NCI-H1417 treated with DMSO at 0.1 percent for 48 hours (cell line): ENCODE measurements around the gene CDH10.

ENCODE experiments used
- DNase-seq: peaks from one replicate; lab custom pipeline; 2025; lab: John Stamatoyannopoulos, UW

CDH10 gene

DNA sequence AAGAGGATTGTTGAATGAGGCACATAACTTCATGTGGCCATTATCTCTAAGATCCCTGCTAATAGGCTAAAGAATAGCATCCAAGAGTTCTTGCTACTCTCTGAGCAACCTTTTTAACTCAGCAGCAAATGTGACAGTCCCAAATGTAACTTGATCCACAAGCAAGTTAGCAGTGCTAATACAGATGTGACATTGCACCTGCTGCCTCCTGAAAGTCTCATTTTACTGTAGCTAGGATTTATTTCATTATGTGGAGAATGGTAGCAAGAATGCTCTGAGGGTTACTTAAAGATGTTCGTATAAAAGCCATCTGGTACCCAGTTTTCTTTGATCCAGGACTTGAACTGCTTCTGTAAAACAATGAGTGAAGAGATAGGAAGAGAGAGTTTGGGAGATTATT is 45.8 kb downstream of the CDH10 start:
- DNase-seq: peak; percentile 7

GRCh38 chr5:24595329-24595728 is 49.4 kb downstream of the CDH10 start:
- DNase-seq: no peak

- no peak for DNase-seq
Measured at GRCh38 chr5:24591426-24591825, 53.4 kb downstream of the CDH10 start.

DNA sequence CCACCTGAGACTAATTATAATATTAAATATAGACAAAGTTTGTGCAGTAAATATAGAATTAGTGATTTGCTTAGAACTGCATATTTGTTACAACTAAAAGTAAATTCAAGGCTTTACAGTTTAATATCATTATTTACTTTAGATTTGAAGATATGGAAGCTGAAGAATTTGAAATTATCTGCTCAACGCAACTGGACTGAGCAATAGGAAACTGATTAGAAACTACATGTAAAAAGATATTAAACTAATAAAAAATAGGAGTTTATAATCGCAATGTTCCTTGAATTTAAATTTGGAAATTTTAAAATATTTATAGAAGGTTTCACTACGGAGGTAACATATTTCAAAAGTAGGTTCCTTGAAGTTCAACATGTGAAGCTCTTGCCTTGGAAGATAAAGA is 55.2 kb downstream of the CDH10 start:
- DNase-seq: no peak

DNA sequence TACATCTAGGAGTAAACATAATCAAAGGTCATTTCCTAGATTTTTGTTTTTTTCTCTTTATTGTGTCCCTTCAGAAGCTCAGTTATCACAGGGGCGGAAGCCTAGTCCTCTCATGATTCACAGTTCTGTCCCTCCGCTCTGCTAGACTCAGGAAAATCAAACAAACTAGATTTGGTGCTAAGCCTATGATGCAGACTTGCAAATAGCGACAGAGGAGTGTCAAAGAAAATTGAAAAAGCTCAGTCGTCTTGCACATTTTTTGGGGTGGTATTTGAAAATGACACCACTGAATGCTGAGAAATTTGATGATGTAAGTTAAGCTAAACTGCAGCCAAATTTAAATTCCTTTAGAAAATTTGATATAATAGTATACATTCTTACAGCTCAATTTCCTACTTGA is 59.0 kb downstream of the CDH10 start:
- DNase-seq: no peak

DNA sequence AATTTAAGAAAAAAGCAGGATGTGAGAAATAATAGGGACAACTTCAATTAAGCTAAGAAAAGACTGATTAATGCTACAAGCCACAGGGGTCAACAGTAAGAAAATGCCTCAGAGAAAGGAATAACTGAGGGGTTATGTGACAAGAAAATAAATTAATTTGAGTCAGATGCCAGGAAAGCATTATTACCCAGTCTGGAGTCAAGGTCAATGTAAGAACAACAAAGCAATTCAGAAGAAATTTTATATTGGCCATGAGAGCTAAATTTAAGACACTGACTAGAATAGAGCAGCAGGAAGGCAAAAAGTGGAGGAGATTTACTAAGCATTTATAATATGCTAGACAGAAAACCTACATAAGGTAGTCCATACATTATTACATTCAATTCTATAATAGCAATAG is 73.5 kb downstream of the CDH10 start:
- DNase-seq: no peak

DNA sequence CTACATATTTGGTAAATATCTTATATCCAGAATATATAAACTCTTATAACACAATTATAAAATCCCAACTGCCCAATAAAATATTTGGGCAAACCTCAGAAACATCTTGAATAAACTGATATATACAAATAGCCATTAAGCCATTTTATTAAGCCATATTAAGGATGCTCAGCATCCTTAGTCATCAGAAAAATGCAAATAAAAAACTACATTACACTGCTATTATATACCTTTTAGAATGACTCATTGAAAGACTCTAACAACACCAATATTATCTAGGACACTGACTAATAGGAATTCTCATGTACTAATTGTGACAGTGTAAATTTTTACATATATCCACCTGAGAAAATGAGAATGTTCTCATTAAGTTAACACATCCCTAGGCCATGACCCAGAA is 77.8 kb downstream of the CDH10 start:
- no peak for DNase-seq

DNA sequence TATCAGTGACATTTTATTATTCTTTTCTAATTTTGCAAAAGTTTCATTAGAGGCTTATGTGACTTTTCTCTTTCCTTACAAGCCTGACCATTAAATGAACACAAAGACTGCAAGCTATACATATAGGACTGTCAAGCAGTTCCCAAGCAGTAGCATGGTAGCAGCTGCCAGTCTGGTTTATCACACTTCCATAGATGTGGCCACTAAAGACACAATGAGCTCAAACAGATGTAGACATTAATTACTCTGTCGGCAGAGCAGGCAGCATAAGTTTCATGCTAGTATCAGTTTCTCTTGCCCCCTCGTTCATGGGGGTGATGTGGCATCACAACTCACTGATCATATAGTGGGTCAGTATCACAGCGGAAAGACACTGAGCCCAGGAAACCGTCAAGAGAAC is 89.5 kb downstream of the CDH10 start:
- no peak for DNase-seq

DNA sequence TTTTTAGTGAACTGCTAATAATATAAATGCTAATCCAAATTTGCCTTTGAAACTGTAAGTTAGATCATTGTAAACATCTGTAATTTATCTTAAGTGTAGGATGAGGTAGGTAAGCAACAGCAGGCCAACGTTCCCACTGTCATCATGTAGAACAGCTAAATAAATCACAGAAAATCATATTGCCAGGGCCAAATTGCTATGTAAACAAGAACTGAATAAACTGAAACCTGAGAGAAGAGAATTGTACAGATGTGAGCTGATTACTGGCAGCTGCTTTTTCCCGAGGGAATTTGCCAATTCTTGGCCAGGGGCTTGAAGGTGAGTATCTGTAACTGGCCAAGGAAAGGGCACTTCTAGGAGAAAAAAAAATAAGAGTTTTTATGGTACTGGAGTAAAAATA is 97.6 kb downstream of the CDH10 start:
- peak; percentile 93 for DNase-seq

DNA sequence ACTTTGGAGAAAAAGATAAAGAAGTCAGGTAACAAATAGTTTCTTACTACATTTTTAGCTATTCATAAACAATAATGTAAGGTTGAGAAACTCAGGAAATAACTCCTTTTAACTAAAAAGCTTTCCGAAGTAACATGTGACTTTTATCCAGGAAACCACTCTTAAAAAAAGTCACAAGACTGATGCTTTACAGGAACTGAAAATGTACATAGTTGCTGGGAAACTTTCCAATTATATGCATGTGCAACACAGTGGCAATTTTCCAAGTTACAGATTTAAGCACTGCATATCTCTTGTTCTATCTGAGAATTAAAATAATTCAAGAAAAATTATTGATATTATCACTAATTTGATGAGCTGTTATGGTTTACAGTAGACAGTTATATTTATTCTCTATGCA is 105.2 kb downstream of the CDH10 start:
- DNase-seq: no peak

GRCh38 chr5:24538346-24538745 is 106.4 kb downstream of the CDH10 start:
- no peak for DNase-seq

- DNase-seq: no peak
Measured at GRCh38 chr5:24535646-24536045, 109.1 kb downstream of the CDH10 start.

DNA sequence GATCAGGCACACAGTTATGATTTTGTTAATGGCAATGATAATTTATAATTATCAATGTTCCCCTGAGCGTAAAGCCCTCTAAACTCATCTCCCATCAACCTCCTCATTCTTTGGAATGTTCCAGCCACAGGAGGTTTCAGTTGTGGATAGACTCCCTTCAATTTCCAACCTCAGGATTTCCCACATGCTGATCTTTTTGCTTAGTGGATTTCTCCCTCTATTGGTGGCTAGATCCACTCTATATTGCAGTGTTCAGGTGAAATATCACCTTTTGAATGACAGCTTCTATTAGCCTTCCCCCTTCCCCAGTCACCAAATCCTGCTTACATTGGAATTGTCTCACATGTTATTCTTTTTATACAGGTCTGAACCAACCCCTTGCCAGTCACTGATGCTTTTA is 113.9 kb downstream of the CDH10 start:
- DNase-seq: no peak

DNA sequence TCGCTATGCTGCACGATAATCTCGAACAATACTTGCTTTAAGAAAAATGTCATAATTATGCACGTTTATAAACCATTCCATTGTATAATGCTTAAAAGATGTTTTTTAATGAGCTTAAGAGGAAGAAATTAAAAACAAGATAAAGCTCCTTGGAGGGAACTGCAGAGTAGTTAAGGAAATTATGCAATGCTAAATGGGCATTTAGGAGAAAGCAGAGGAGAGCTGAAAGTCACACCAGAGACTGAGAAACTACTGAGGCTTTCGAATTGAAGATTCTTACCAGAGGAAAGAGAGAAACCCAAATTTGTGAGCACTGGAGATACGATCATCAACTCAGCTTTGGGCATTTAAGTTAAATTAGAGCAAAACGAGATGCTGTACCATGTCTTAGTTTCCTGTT is 119.4 kb downstream of the CDH10 start:
- DNase-seq: no peak

GRCh38 chr5:24512423-24512822 is 132.4 kb downstream of the CDH10 start:
- DNase-seq: no peak

GRCh38 chr5:24510523-24510988 is 134.2 kb downstream of the CDH10 start:
- DNase-seq: no peak

GRCh38 chr5:24509943-24510342 is 134.8 kb downstream of the CDH10 start:
- DNase-seq: no peak

GRCh38 chr5:24505258-24505657 is 139.5 kb downstream of the CDH10 start:
- DNase-seq: no peak

DNA sequence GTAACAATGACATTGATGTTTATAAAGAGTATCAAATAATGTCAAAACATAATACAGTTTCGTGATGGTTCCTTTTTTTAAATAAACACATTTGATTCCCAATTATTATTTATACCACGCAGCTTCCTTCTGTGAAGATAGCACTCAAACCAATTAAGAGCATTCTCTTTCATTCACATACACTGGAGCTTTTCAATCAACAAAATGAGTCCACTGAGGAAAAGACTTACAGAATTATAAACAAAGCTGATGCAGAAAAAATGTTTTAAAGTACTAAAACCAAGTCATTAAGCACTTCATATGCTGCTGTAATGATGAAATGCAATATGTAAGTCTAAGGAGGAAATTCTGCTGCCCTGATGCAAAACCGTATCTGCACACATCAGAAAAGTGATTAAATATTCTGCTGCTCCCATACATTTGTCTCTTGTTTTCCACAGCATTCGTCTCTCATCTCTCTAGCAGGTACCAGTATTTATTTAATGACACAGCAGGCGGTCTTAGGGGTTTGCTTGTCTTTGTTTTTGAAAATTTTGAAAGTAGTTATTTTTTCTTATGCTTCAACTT is 147.1 kb downstream of the CDH10 start:
- peak; percentile 23 for DNase-seq

DNA sequence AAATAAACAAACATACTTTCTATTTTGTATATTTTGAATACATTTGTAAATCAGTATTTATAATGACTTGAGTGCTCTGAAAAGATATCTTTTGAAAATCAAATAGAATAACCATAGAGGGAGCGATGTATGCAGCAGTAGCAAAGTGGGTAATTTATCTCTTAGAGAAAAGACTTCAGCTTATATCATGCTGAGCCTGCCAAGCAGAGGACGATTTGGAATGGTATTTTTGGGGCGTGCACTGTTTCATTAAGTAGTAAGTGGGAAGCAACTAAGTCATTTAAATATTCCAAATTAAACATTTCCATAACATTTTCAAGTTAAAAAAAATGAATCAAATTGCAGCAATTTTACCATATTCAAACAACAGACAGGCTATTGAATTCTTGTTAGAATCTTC is 147.6 kb downstream of the CDH10 start:
- DNase-seq: no peak

DNA sequence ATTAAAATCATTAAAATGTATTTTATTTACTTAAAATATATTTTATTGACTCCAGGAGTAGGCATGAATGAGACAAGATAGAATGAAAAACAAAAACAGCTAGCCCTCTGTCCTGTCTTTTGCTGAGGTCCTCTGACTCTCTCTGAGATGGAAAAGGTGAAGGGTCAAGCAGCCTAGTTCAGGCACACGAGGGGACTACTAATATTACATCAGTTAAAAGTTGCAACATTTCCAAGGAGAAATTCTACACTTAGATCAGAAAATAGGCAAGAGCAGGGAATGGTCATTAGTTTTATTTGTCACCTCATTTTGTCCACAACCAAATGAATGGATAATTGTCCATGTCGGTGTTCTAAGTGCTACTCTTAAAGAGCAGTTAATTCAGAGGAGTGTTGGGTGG is 148.5 kb downstream of the CDH10 start:
- DNase-seq: no peak

- no peak for DNase-seq
Measured at GRCh38 chr5:24492229-24492628, 152.5 kb downstream of the CDH10 start.

DNA sequence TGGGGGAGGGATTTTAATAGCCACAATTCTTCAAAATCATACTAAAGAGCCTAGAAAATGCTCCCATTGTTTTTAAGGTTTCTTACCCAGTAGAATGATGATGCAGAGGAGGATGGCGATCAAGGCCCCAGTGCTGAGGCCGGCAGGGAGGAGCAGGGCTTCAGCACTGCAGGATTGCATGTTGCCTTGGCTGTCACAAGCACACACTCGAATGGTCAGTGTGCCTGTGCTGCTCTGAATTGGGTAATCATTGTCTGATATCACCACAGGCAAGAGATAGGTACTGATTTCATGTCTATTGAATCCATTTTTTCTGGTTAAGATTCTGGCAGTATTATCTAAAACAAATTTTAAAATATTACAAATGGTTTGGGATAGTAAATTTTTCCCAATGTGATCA is 153.3 kb downstream of the CDH10 start:
- DNase-seq: no peak

GRCh38 chr5:24487368-24488229 is 157.2 kb downstream of the CDH10 start:
- no peak for DNase-seq
